HG03025 (cell line): ENCODE results near the gene TAS1R1.

Experiments
- ATAC-seq: cut with Tn5 transposase; IDR thresholded peaks from one replicate; pipeline ENCODE4 v1.9.1; 2021; ENCODE audit warnings: mild to moderate bottlenecking, moderate library complexity; ENCODE audit not compliant: unreplicated experiment, low FRiP score

TAS1R1 gene

DNA sequence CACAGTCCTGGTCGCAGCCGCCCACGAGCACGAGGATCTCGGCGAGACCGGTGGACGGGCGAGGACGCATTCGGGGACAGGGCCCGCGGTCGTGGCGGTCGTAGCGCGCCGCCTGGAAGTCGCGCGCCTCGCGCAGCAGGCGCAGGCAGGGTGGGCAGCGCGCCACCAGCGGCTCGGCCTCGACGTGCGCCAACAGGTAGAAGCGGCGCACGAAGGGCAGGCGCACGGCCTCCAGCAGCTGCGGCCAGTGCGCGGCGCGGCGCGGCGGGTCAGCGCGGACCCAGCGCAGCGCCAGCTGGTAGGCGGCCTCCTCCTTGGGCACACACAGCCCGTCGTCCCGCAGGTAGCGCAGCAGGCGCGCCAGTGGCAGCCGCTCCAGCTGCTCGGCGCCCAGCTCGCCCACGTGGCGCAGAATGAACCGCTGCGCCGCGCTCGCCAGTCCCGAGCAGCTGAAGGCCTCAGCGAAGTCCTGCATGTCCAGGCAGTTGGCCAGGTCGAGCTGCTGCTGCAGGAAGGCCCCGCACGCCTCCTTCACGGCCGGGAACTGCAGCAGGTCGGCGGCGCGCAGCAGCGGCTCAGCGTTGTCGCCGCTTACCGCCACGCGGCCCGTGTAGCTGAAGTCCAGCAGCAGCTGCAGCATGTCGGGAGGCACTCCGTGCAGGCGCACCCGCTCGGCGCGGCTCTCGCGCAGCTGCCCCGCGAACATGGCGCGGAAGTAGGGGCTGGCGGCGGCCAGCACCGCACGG is 47.0 kb downstream of the TAS1R1 start:
- peak; percentile 26 for ATAC-seq

DNA sequence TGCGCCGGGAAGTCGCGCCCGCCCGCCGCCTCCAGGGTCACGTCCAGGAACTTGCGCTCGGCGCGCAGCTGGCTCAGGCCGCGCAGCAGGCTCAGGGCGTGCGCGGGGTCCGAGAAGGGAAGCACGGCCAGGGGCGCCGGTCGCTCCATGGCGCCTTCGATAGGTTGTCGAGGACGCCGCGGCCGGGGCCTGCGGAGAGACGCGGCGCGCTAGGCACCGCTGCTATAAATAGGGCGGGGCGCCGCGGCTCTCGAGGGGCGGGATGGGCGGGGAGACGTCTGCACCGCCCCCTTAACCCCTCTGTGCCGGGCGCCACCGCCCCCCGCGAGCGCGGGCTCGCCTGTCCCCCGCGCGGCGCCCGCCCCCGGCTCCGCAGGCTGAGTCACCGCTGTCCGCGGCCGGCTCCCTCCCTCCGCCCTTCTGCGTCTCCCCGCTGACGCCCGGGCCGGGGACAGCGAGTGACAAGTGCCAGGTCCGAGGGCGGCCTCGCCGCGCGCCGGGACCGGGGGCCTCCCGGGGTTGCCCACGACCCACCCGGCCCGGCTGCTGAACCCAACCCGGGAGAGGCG is 47.6 kb downstream of the TAS1R1 start, which contains the start of gene KLHL21:
KLHL21 (minus strand) TSS at position 201 of the 569 bp plus-strand sequence; CDS start at position 149, 52 bp downstream.
- ATAC-seq = peak; percentile 47

DNA sequence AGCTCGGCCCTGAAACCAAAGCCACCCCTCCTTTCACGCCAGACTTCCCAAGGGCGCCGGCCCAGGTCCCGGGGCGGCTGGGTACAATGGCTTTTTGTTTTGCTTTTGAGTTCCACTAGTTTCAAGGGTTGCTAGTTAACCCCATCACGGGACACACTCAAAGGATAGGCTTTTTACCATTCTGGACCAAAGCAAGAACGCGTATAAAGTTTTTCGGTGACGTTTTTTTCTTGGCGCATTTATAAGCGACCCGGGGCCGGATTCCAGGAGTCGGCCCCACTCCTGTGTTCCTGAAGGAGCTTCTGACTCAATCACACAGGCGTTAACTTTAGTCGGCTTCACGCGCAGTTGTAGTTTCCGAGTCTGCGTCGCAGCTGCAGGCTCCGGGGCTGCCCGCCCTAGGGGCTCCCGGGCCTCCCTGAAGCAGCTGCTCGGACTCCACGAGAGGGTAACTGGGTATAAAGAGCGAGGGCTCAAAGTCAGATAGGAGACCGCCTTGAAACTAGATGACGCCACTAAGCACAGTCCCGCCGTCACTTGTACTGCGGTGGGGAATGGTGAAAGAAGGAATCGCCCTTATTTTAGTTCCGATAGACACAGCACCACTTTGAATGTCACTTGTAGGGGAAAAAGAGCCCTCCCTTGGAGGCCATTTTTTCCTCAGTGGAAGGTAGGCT is 48.3 kb downstream of the TAS1R1 start:
- ATAC-seq = peak; percentile 21

DNA sequence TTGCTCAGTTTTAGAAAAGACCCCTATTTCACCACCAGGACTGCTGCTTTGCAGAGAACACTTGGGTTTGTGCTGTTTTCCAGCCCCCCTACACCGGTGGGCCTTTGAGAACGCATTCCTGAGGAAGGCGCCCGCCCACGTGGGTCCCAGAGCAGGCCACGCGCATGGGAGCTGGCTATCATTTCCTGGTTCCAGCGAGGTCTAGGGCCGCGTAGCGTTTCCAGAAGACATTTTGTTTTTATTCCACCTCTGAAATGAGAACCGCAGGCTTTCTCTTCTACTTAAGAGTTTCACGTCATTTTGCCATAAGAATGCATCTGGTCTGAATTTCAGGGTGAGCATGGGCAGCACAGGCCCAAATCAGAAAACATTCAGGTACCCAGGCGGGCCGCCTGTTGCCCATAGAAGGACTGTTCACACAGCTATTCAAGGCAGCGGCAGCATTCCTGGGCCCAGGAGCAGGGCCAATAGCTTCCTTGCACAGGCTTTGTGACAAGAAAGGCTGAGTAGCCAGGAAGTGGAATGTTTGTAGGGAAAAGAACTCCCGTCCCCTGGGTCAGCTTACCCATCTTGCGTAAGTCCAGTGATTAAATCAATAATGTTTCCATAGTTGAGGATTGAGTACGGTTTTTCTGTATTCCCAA is 48.9 kb downstream of the TAS1R1 start:
- ATAC-seq = no peak

DNA sequence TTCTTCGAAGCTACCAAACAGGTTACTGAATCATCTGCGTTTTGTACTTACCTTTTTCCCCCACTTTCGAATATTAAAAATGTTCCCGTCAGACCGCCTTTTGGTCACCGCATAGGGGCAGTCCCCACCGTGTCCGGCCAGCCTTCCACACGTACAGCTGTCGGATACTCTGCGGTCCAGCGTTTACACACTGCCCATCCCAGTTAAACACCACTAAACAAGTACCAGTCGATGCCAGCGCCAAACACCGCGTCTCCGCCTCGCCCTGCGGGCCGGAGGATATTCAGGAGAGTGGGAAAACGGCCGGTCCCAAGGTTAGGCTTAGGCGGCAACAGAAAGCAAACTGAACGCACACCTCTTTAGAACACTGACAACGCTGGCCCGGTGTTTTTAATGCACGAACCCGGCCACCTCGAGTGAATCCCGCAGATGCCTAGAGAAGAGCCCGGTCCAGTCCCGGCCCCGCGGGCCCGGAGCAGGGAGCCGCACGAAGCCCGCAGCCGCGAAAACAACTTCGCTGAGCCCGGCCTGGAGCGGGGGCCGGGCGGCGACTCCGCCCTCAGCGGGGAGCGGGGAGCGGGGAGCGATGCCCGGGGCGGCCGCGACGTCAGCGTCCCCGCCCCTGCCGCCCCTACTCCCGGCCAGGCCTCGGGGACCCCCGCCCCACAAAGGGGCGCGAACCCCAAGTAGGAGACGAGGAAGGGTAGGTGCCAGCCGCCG is 57.7 kb downstream of the TAS1R1 start:
- ATAC-seq = peak; percentile 26

DNA sequence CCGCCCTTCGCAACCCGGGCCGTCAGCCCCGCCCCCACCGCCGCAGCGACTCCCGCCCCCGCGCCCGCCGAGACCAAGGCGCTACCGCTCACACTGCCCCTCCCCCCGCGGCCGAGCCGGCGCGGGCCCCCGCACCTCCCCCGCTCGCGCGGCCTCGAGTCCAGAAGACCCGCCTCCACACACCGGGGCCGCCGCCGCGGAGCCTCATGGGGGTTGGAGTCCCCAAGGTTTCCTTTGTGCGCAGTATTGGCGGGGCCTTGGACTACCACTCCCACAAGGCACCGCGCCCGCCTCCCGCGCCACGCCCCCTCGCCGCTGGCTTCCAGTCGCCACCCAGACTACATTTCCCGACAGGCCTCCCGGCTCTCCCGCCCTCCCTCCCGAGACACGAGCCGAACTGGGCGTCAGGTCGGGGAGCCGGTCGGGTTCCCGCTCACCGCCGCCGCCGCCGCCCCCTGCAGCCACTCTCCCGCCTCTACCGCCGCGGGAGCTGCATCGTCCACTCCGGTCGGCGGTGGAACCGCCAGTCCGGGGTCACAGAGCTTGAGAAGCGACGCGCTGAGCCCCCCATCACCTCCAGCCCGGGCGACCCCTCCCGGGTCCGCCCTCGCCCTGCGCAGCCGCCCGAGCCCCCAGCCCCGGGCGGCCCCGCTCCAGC is 58.4 kb downstream of the TAS1R1 start, which contains the start of gene PHF13:
PHF13 (plus strand) TSS at position 371 of the 658 bp plus-strand sequence. CDS start 336 bp downstream, outside the sequence.
- ATAC-seq = peak; percentile 90

DNA sequence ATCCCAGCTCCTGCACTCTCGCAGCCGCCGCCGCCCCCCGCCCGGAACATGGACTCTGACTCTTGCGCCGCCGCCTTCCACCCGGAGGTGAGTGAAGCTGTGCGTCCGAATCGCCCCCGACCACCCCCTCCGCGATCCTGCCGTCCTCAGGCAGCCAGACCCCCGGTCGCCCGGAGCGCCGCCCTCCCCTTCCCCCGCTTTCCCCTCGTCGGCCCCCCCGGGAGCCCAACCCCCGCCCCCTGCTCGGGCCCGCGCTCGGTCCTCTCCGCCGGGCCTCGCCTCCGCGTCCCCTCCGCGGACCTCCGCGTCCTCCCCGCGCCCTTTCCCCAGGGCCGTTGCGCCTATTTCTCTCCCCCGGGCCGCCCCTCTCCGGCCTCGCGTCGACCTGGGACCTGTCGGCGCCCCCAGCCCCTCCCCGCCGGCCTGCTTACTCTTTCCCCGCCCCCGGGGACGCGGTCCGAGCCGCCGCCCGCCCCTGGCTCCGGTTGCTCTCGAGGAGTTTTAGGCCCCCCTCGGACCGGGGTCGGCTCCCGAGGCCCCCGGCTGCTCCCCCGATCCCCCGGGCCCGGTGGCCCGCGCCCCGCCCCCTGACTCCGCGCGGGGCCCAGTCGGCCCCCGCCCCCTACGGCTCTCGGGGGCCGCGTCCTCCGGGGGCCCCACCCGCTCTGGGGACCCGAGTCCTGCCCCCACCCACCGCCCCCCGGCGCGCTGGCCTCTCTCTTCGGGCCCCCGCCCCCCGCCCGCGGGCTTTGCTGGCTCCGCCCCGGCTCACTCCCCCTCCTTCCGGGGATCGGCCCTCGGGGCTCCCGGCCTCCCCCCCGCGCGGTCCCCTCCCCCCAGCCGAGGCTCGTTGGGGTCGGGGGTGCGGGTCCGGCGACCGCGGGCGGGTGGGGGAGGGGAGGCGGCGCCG is 59.2 kb downstream of the TAS1R1 start:
- ATAC-seq = no peak

DNA sequence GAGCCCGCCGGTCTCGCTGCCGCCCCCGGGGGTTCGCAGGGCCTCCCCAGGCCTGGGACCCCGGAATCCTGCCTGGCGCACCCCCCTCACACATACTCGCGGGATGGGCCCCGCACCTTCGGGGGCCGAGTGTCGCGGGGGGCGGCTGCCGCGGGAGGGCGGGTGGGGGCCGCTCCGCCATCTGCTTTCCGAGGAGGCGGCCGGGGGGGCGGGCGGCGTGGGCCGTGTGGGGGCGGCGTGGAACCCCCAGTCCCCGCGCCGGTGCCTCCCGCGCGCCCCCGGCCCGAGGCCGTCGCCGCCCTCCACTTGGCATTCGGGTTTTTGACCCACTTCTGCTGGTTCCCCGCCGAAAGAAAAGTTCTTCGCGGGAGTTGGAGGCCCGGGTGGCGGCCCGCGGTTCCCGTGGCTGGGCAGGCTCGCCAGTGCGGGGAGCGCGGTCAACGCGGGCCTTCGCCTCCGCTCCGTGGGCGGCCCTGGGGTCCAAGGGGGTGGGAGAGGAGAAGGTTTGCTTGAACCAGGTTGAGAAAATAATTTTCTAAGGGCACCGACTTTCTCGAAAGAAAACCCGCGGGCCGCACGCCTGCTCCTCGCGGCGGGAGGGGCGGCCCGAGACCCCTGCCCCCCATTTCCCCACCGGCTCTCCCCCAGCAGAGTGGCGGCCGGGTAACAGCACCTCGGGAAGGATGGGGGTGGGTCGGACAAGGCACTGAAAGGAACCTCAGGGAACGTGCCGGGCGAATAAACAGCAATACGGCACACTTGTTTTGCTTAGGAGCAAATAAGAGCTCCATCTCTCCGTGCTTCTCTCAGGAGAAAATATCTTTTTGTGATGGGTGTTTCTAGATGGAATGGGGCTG is 60.0 kb downstream of the TAS1R1 start:
- no peak for ATAC-seq

DNA sequence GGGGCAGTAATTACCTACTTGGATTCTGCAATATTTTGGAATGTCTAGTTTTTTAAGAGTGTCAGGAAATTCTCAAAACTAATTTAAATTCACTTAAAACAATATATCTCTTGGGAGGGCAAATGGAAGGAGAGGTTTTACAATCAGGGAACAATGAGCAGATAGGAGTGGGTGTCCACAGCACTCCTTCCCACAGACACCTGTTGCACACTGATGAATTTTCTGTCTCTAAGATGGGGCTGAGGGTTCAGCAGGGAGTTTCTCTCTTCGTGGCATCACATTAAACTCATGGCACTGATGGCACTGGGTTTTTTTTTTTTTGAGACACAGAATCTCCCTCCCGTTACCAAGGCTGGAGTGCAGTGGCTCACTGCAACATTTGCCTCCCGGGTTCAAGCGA is 63.9 kb downstream of the TAS1R1 start:
- no peak for ATAC-seq

DNA sequence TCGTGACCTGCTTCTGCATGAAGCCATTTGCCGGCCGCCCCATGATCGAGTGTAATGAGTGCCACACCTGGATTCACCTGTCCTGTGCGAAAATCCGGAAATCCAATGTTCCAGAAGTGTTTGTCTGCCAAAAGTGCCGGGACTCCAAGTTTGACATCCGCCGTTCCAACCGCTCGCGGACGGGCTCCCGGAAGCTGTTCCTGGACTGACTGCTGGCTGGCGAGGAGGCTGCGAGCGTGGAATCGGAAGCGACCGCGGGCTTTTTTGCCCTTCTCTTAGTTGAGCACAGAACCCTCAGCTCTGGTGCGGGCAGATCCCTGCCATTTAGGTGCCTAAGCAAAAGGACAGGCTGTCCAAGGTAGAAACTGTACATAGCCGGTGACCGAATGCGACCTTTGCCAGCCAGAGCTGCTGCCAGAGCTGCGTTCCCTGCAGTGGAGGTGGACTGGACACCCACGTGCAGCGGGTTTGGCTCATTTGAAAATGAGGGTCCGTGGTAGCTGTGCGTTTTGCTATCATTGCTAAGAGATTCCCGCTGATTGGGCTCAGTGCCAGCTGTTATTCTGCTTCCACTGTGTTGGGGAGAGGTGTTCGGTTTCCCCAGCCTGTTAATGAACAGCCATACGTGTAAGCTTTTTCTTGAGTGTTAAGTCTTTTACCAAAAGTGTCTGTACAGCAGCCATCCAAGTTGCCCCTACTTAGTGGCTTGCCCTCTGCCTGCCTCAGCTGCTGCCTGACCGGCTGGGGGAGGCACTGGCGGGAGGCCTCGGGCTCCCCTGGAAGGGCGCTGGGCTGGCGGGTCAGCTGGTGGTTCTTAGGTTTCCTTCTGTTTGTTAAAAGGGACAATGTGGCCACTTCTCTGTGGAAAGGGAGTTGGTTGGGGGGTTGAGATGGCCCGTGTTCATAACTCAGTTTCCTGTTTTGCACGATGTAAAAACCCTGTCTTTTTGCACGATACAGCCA is 66.6 kb downstream of the TAS1R1 start:
- no peak for ATAC-seq

DNA sequence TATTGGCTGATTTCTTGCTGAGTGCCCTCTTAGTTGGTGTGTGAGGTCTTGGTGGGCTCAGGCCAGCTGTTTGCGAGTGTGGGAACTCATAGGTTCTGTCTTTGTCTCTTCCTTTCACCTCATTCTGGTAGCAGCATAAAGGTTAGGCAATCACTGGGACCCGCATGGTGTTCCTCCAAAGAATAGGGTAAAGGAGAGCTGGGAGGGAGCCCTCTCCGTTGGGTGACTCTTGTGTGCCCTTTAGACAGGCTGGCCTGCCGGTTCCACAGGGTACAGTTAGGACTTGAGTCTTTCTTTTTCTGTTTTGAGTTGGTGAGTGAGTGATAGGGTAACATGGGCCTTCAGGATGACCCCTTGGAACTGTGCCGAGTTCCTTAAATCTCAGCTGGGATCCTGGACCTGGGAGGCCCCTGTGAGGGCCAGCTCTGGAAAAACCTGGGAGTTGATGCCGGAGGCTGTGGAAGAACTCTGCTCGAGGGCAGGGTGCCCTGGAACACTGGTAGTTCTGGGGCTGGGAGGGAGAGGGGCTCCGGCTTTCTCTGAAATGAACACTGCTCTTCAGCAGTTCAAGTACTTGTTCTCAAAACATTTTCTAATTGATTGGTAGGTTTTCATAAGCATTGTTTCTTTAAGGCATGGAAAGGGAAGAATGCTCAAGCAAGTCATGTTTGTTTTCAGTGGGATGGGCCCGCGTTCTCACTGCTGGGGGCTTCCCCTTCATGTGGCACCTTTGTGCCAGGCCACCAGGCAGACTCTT is 67.5 kb downstream of the TAS1R1 start:
- ATAC-seq = no peak

DNA sequence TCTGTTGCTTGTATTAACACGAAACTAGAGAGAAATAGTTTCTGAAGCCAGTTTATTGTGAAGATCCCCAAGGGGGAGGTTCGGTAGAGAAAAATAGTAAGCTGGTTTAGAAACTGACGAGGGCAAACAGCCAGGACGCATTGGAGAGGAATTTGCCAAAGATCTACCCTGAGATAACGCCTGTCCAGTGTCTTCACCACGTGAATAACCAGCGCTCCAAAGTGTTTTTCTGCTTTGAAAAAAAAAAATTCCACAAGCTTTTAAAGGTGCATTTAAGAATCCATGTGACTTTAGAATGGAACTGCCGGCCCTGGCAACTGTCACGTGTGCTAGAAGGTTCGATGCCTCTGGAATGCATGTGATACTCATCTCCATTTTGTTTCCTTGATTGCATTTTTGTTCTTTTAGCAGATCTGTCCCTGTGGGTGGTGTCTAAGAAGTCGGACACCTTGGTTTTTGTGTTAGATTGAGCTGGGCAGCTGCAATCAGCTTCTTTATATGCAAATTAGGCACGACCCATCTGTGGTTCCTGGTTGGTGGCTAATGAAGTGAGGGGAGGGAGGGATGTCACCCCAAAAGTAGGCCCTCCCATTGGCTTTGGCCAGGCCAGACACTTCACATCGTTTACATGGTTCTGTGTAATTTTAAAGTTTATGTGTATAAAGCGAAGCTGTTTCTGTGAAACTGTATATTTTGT is 68.3 kb downstream of the TAS1R1 start:
- ATAC-seq = no peak

DNA sequence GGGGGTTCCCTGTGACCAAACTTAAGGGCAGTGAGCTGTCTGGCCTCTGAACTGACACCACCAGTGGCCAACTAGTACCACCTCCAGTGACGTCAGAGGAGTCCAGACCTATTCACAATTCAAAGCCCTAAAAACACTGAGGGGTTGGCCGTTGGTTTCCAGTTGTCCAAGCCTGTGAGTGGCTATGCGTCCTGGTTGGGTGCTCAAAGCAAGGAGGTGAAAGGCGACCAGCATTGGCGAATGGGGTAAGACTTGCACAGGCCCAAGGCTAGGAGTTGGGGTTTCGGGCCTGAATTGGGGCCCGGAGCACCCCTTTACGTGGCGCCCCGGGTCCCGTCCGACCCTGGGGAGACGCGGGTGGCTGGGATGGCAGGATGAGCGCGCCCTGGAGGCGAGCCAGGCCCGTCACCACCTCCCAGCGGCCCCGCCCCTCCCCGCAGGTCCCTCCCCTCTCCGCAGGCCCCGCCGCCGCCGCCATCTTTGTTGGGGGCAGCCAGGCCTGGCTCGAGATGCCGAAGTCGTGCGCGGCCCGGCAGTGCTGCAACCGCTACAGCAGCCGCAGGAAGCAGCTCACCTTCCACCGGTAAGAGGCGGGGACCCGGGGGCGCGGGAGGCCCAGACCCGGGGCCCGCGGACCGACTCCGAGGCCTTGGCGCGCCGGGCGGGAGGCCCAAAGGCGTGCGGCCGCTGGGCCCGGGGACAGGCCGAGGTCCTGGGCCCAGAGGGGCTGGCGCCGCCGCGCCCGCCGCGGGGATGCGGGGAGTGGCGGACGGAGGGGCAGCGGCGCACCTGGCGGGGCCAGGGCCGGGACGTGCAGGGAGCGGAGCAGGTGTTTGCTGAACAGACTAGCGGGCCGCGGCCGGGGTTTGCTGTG is 69.8 kb downstream of the TAS1R1 start, which contains the start of gene THAP3:
THAP3 (plus strand) TSS at position 159 of the 874 bp plus-strand sequence; CDS start at position 510, 351 bp downstream.
- ATAC-seq = peak; percentile 74

DNA sequence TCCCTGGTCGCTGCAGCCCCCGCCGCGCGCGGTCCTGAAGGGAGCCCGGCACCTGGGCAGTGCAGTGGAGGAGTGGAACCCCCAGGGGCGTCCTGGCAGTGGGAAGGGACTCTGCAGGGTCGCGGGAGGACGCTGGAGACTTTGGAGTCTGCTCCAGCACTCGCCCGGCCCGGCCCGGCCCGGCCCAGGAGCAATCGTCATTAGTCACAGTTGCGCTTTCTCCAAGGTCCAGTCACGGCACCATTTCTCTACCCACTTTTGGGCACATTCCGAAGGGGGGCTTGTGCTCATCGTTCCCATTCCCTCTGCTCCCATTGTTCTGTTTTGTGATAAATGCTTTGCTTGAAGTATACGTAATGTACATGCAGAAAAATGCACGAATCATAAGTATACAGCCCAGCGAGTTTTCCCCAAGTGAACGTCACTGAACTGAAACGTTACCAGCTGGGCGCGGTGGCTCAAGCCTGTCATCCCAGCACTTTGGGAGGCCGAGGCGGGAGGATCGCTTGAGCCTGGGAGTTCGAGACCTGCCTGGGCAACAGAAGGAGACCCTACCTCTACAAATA is 70.6 kb downstream of the TAS1R1 start:
- no peak for ATAC-seq
